CD14-positive monocyte (primary cell): ENCODE data around the gene OLIG2. TPM values are rescaled to one million over a fixed set of nuclear protein-coding genes. Genes with fewer than 3 reads are reported as not detected.

Experiments
- DNase-seq, 3 donors: peaks; one replicate each; pipeline ENCODE4 v3.0.0-alpha.2; 2011 to 2022
- H2AFZ ChIP-seq: 2 replicates; pipeline ENCODE4 v1.6.0; 2012; ENCODE audit warnings: mild to moderate bottlenecking, low read depth, low read length, inconsistent platforms; ENCODE audit not compliant: insufficient read depth, poor library complexity, severe bottlenecking
- H3K27ac ChIP-seq, 2 donors: 1 replicate in 1 of 2; 2 replicates in 1 of 2; pipeline ENCODE4 v1.5.1; 2012 to 2013; ENCODE audit warnings: low read length in 2 of 2, control low read depth in 1 of 2, inconsistent platforms in 1 of 2, low read depth in 1 of 2, mild to moderate bottlenecking in 1 of 2
- H3K27me3 ChIP-seq, 2 donors: one replicate each; pipeline versions ENCODE4 v1.6.0 to v1.6.1; 2011 to 2013; ENCODE audit warnings: low read length in 2 of 2; ENCODE audit not compliant: control insufficient read depth in 2 of 2, insufficient read depth in 2 of 2
- H3K36me3 ChIP-seq, 2 donors: replicated peaks in 1 of 2; 1 replicate in 1 of 2; 2 replicates in 1 of 2; pipeline versions ENCODE4 v1.5.1 to v1.6.1; 2012 to 2013; ENCODE audit warnings: low read length in 2 of 2, control low read depth in 1 of 2, inconsistent platforms in 1 of 2, mild to moderate bottlenecking in 1 of 2; ENCODE audit not compliant: insufficient read depth in 2 of 2, control insufficient read depth in 1 of 2
- H3K4me1 ChIP-seq, 2 donors: 1 replicate in 1 of 2; 2 replicates in 1 of 2; pipeline versions ENCODE4 v1.5.1 to v1.6.1; 2012 to 2013; ENCODE audit warnings: low read length in 2 of 2, control low read depth in 1 of 2, inconsistent platforms in 1 of 2, mild to moderate bottlenecking in 1 of 2, moderate library complexity in 1 of 2; ENCODE audit not compliant: insufficient read depth in 2 of 2, control insufficient read depth in 1 of 2
- H3K4me2 ChIP-seq: replicated peaks from 2 replicates; pipeline ENCODE3; 2012; ENCODE audit warnings: low read length, moderate library complexity, mild to moderate bottlenecking; ENCODE audit not compliant: poor library complexity, severe bottlenecking; ENCODE audit errors: extremely low read depth
- H3K4me3 ChIP-seq, 3 experiments: fragments of 200-600 bp in 1 of 3; sonication (generic) in 1 of 3; replicated peaks in 1 of 3; 1 replicate in 2 of 3; 2 replicates in 1 of 3; pipeline ENCODE4 v1.5.1; 2011 to 2013; ENCODE audit warnings: low read length in 3 of 3, mild to moderate bottlenecking in 3 of 3, control low read depth in 2 of 3, low read depth in 2 of 3, inconsistent platforms in 1 of 3, moderate library complexity in 1 of 3
- H3K79me2 ChIP-seq: 2 replicates; pipeline ENCODE4 v1.6.0; 2012; ENCODE audit warnings: mild to moderate bottlenecking, control low read depth, inconsistent platforms, low read length, moderate library complexity; ENCODE audit not compliant: insufficient read depth
- H3K9ac ChIP-seq: 2 replicates; pipeline ENCODE4 v1.6.0; 2017; ENCODE audit warnings: low read length, mild to moderate bottlenecking; ENCODE audit not compliant: insufficient read depth, poor library complexity, severe bottlenecking
- H3K9me3 ChIP-seq, 2 donors: replicated peaks in 1 of 2; 1 replicate in 1 of 2; 2 replicates in 1 of 2; pipeline versions ENCODE4 v1.5.1 to v1.6.1; 2012 to 2013; ENCODE audit warnings: low read length in 2 of 2, control low read depth in 1 of 2; ENCODE audit not compliant: control insufficient read depth in 1 of 2, insufficient read depth in 1 of 2
- H4K20me1 ChIP-seq: 2 replicates; pipeline ENCODE4 v1.6.0; 2012; ENCODE audit warnings: mild to moderate bottlenecking, low read length, control low read depth, moderate library complexity; ENCODE audit not compliant: insufficient read depth
- H3K27ac Mint-ChIP-seq, 7 donors: one replicate each; pipeline ENCODE4 v1.8.0; 2020; ENCODE audit warnings: mild to moderate bottlenecking in 7 of 7, mixed read lengths in 7 of 7, moderate library complexity in 6 of 7, inconsistent platforms in 2 of 7
- H3K27me3 Mint-ChIP-seq, 3 donors: one replicate each; pipeline ENCODE4 v1.8.0; 2021 to 2022; ENCODE audit warnings: low read depth in 3 of 3, mild to moderate bottlenecking in 3 of 3, mixed read lengths in 3 of 3, moderate library complexity in 3 of 3, inconsistent platforms in 1 of 3
- H3K36me3 Mint-ChIP-seq, 2 donors: one replicate each; pipeline ENCODE4 v1.8.0; 2020; ENCODE audit warnings: mixed read lengths in 2 of 2, inconsistent platforms in 1 of 2, mild to moderate bottlenecking in 1 of 2
- H3K4me1 Mint-ChIP-seq: one replicate; pipeline ENCODE4 v1.8.0; 2020; ENCODE audit warnings: mild to moderate bottlenecking, mixed read lengths
- H3K4me3 Mint-ChIP-seq, 2 donors: one replicate each; pipeline ENCODE4 v1.8.0; 2020; ENCODE audit warnings: mild to moderate bottlenecking in 2 of 2, mixed read lengths in 2 of 2, moderate library complexity in 1 of 2
- H3K9me3 Mint-ChIP-seq, 7 donors: one replicate each; pipeline ENCODE4 v1.8.0; 2020 to 2022; ENCODE audit warnings: mixed read lengths in 7 of 7, mild to moderate bottlenecking in 6 of 7, moderate library complexity in 6 of 7, inconsistent platforms in 2 of 7
- CTCF ChIP-seq: fragments of 200-600 bp; IDR thresholded peaks from one replicate; pipeline ENCODE4 v1.8.0; 2022; ENCODE audit warnings: antibody characterized with exemption, mild to moderate bottlenecking
- WGBS: methylation state at CpG from one replicate; pipeline ENCODE4 v1.1.5; 2013; ENCODE audit warnings: missing lambda C conversion rate; ENCODE audit not compliant: insufficient coverage; 5-methylcytosine and 5-hydroxymethylcytosine counted together
- intact Hi-C, 2 donors: fragments of 100-400 bp; cut with micrococcal nuclease; formaldehyde crosslinking; loops; one replicate each; pipeline versions ENCODE4 v1.15.0 to v1.15.1; 2023
- polyA plus RNA-seq, 3 donors: library from polyadenylated mRNA; depleted of rRNA in 1 of 3; unstranded in 2 of 3; stranded (reverse) in 1 of 3; fragments of 300-500 nt in 2 of 3; fragments of >200 nt in 1 of 3; fragmentation: Illumina TruSeq in 2 of 3; gene quantifications; 1 replicate in 2 of 3; 2 replicates in 1 of 3; pipeline ENCODE4 v1.2.3, GENCODE V29; 2012 to 2021

Gene OLIG2
- polyA plus RNA-seq, 3 donors, result 0.20 TPM; not detected in 2

GRCh38 chr21:33010931-33011330 is 14.8 kb upstream of the OLIG2 start:
- peak in 2 of 3 donors; percentile 44 to 55 for DNase-seq
- H3K4me3 Mint-ChIP-seq, result peak overlapping the region in 1 of 2 donors; percentile 52
- Histone ChIP-seq H3K4me3 (peak overlapping the region in 1 of 3 experiments; percentile 9), H3K79me2 (no peaks in the 10 kb centered on the region), H3K4me2 (no peak overlapping the region), H3K9me3 (no peaks in the 10 kb centered on the region), H2AFZ (no peak overlapping the region), H3K9ac (peak overlapping the region; percentile 58), H3K4me1 (peaks cover 73 to 78% of the 10 kb centered on the region in 2 donors), H3K27ac (peak overlapping the region; percentile 69 to 94), H3K36me3 (no peaks in the 10 kb centered on the region), H4K20me1 (no peaks in the 10 kb centered on the region), H3K27me3 (no peaks in the 10 kb centered on the region)
- H3K27ac Mint-ChIP-seq, result peak overlapping the region; percentile 90 to 98 (median 96)
- H3K36me3 Mint-ChIP-seq, result peaks cover 21 to 32% of the 10 kb centered on the region in 2 donors
- peaks cover 0 to 6% (median 5%) of the 10 kb centered on the region in 3 donors for H3K27me3 Mint-ChIP-seq
- WGBS, result no CpG with 5 or more reads among the region's 1 CpG
- intact Hi-C loops, result no loop called here
- peaks cover 85% of the 10 kb centered on the region for H3K4me1 Mint-ChIP-seq
- no peak for TF ChIP-seq CTCF
- peaks cover 2 to 12% (median 6%) of the 10 kb centered on the region in 7 donors for H3K9me3 Mint-ChIP-seq

DNA sequence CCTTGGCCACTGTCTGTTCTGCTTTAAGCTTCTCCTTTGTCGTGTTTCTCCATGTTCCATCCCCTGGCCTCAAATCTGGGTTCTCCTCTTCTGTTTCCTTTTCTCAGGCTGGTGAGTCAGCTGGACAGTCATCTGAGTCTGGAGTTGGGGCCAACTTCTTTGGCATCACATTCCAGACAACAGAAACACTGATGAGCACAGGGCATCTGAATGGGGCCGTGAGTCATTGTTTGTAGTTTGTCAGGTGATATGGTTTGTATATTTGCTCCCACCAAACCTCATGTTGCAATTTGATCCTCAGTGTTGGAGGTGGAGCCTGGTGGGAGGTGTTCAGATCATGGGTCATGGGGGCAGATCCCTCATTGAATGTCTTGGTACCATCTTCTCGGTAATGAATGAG is 14.3 kb upstream of the OLIG2 start:
- TF ChIP-seq CTCF, result no peak
- intact Hi-C loops, result no loop called here
- no peak overlapping the region for H3K4me3 Mint-ChIP-seq
- Histone ChIP-seq H3K27ac (peak overlapping the region; percentile 69 to 94), H3K9ac (peak overlapping the region; percentile 58), H3K4me3 (no peak overlapping the region), H3K9me3 (no peaks in the 10 kb centered on the region), H3K4me1 (peaks cover 71 to 77% of the 10 kb centered on the region in 2 donors), H3K79me2 (no peaks in the 10 kb centered on the region), H4K20me1 (no peaks in the 10 kb centered on the region), H3K27me3 (no peaks in the 10 kb centered on the region), H3K4me2 (no peak overlapping the region), H2AFZ (no peak overlapping the region), H3K36me3 (no peaks in the 10 kb centered on the region)
- H3K36me3 Mint-ChIP-seq, result peaks cover 23 to 32% of the 10 kb centered on the region in 2 donors
- H3K27me3 Mint-ChIP-seq, result peaks cover 2 to 11% (median 3%) of the 10 kb centered on the region in 3 donors
- peaks cover 2 to 12% (median 6%) of the 10 kb centered on the region in 7 donors for H3K9me3 Mint-ChIP-seq
- DNase-seq, result peak; percentile 98 to 99 (median 99)
- WGBS, result no CpG with 5 or more reads among the region's 3 CpGs
- peaks cover 83% of the 10 kb centered on the region for H3K4me1 Mint-ChIP-seq
- H3K27ac Mint-ChIP-seq, result peak overlapping the region; percentile 90 to 98 (median 96)
